ENCODE results near the gene ABHD6.

ABHD6 gene, protein sequence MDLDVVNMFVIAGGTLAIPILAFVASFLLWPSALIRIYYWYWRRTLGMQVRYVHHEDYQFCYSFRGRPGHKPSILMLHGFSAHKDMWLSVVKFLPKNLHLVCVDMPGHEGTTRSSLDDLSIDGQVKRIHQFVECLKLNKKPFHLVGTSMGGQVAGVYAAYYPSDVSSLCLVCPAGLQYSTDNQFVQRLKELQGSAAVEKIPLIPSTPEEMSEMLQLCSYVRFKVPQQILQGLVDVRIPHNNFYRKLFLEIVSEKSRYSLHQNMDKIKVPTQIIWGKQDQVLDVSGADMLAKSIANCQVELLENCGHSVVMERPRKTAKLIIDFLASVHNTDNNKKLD

GRCh38 chr3:58237238-58237940 lies at the start of gene ABHD6:
Gene ABHD6, plus strand, starts transcription at chr3:58237792. Its CDS starts 18,795 bp downstream, at chr3:58256587.
- H3K9me3 ChIP-seq (replicated peaks in 1 of 11) = no peaks in the 10 kb centered on the region
- peak within 1 kb of the TSS; percentile 85 to 99 (median 97) for H3K4me2 ChIP-seq
- no peaks in the 10 kb centered on the region for H3K36me3 ChIP-seq
- no peak for TF ChIP-seq Cebpa-rat (IDR thresholded peaks at IDR 0.05)
- H3K9ac ChIP-seq = peak within 1 kb of the TSS; percentile 69 to 83 (median 80)
- H3K4me3 ChIP-seq = peak within 1 kb of the TSS; percentile 69 to 97 (median 90)
- H3K27ac ChIP-seq = peak within 1 kb of the TSS; percentile 48 to 73 (median 67); a peak in 21 of 22 replicates
- peaks cover 0 to 21% (median 10%) of the 10 kb centered on the region in 11 experiments; a peak in 9 of 22 replicates for H4K20me1 ChIP-seq
- peaks cover 19 to 24% (median 21%) of the 10 kb centered on the region in 10 experiments for H3K4me1 ChIP-seq
- 0 out of 22 replicates have a peak, but pooled peaks cover 0 to 3% (median 0%) of the 10 kb centered on the region in 11 experiments for H3K27me3 ChIP-seq

DNA sequence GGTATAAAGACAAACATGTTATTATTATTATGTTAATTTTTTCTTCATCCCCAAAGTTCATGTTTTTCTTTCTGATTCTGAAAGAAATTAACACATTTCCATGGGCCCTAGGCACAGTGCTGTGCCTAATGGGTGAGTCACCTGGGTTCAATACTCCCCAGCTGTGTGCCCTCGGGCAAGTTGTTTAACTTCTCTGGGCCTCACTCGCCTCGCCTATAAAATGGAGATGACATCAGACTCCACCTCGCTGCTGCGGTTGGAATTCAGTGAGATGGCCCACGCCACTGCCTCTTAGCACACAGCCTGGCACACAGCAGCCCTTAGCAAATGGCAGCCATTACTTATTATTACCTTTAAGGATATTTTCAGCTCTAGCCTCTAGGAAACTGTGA lies 49.4 kb upstream of the ABHD6 start:
- no peaks in the 10 kb centered on the region for H3K27me3 ChIP-seq
- H3K4me2 ChIP-seq = no peak overlapping the region
- no peak overlapping the region for H3K9ac ChIP-seq

DNA sequence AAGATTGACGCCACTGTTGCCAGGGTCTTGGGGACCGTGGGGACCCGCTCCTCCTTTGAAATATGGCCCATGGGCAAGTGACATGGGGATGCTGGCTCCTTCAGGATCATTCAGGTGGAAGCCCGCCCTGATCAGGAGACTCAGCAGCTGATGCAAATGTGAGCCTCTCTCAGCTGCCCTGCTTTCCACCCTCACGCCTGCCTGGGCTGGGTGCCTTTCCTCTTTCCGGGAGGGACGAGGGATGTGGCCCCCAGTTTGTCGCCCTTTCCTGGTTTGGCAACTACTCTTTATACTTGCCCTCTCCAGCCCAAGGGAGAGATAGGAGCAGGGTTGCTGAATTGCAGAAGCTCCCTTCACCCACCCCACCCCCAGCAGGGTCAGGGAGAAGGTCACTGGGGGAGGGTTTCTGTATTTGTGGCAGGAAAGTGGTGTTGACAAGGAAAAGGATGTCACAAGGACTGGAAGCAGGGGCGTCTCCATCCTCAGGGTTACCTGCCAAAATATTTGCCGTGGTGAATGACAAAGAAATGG lies 48.6 kb upstream of the ABHD6 start:
- Histone ChIP-seq H3K27ac (no peak overlapping the region), H4K20me1 (no peaks in the 10 kb centered on the region), H3K4me3 (no peak overlapping the region), H3K36me3 (no peaks in the 10 kb centered on the region), H3K27me3 (no peaks in the 10 kb centered on the region), H3K4me1 (peaks cover 0 to 8% (median 0%) of the 10 kb centered on the region in 10 experiments; a peak in 3 of 20 replicates), H3K9ac (no peak overlapping the region), H3K9me3 (replicated peaks in 1 of 11) (peaks cover 0 to 4% (median 2%) of the 10 kb centered on the region in 11 experiments; a peak in 9 of 22 replicates), H3K4me2 (0 out of 22 replicates have a peak overlapping the region, but pooled peaks of 1 of the 11 experiments have one; percentile 22)
- TF ChIP-seq Cebpa-rat (IDR thresholded peaks at IDR 0.05) = no peak

More for the DNA sequence above, 49.4 kb upstream of the ABHD6 start:
- H3K9me3 ChIP-seq (replicated peaks in 1 of 11) = no peaks in the 10 kb centered on the region
- TF ChIP-seq Cebpa-rat (IDR thresholded peaks at IDR 0.05) = no peak
- peaks cover 0 to 8% (median 0%) of the 10 kb centered on the region in 10 experiments; a peak in 5 of 20 replicates for H3K4me1 ChIP-seq
- H4K20me1 ChIP-seq = no peaks in the 10 kb centered on the region
- H3K27ac ChIP-seq = no peak overlapping the region
- H3K4me3 ChIP-seq = no peak overlapping the region
- no peaks in the 10 kb centered on the region for H3K36me3 ChIP-seq

- no peak overlapping the region for H3K27ac ChIP-seq
- peaks cover 0 to 8% (median 0%) of the 10 kb centered on the region in 10 experiments; a peak in 3 of 20 replicates for H3K4me1 ChIP-seq
- TF ChIP-seq Cebpa-rat (IDR thresholded peaks at IDR 0.05) = no peak
- no peak overlapping the region for H3K4me2 ChIP-seq
- no peak overlapping the region for H3K9ac ChIP-seq
- no peaks in the 10 kb centered on the region for H3K27me3 ChIP-seq
- no peak overlapping the region for H3K4me3 ChIP-seq
- H3K9me3 ChIP-seq (replicated peaks in 1 of 11) = peaks cover 0 to 11% (median 9%) of the 10 kb centered on the region in 11 experiments; a peak in 15 of 22 replicates
- no peaks in the 10 kb centered on the region for H3K36me3 ChIP-seq
- H4K20me1 ChIP-seq = no peaks in the 10 kb centered on the region
Observed at GRCh38 chr3:58189691-58190090, 47.9 kb upstream of the ABHD6 start.

DNA sequence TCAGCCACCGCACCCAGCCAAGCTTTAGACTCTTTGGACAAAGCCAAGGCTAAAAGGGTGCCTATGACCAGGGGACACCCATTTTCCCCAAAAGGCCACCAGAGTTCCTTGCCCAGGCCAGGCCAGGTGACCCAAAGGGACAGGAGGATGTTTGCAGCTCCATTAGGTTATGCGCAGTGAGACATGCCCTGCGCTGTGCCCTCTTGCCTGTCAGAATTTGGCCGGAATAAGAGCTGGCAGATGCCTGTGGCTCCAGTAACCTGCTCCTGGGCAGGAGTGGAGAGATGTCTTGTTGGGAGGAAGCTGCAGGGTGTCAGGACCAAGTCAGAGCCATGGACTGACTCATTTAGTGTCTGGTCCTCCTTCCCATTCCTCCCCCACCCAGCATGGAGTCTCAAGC lies 47.3 kb upstream of the ABHD6 start:
- Histone ChIP-seq H3K27me3 (no peaks in the 10 kb centered on the region), H3K4me1 (peaks cover 0 to 8% (median 0%) of the 10 kb centered on the region in 10 experiments; a peak in 3 of 20 replicates), H3K4me2 (no peak overlapping the region), H3K27ac (no peak overlapping the region), H3K9ac (no peak overlapping the region), H3K4me3 (no peak overlapping the region), H4K20me1 (no peaks in the 10 kb centered on the region), H3K9me3 (replicated peaks in 1 of 11) (peaks cover 0 to 17% (median 15%) of the 10 kb centered on the region in 11 experiments; a peak in 15 of 22 replicates), H3K36me3 (no peaks in the 10 kb centered on the region)
- no peak for TF ChIP-seq Cebpa-rat (IDR thresholded peaks at IDR 0.05)

- Histone ChIP-seq H3K27ac (no peak overlapping the region), H3K4me2 (no peak overlapping the region), H4K20me1 (no peaks in the 10 kb centered on the region), H3K9me3 (replicated peaks in 1 of 11) (peaks cover 0 to 23% (median 20%) of the 10 kb centered on the region in 11 experiments; a peak in 16 of 22 replicates), H3K36me3 (no peaks in the 10 kb centered on the region), H3K4me1 (peaks cover 0 to 8% (median 0%) of the 10 kb centered on the region in 10 experiments; a peak in 3 of 20 replicates), H3K9ac (no peak overlapping the region), H3K4me3 (no peak overlapping the region), H3K27me3 (no peaks in the 10 kb centered on the region)
- TF ChIP-seq Cebpa-rat (IDR thresholded peaks at IDR 0.05) = no peak
Observed at GRCh38 chr3:58190882-58191281, 46.7 kb upstream of the ABHD6 start.

DNA sequence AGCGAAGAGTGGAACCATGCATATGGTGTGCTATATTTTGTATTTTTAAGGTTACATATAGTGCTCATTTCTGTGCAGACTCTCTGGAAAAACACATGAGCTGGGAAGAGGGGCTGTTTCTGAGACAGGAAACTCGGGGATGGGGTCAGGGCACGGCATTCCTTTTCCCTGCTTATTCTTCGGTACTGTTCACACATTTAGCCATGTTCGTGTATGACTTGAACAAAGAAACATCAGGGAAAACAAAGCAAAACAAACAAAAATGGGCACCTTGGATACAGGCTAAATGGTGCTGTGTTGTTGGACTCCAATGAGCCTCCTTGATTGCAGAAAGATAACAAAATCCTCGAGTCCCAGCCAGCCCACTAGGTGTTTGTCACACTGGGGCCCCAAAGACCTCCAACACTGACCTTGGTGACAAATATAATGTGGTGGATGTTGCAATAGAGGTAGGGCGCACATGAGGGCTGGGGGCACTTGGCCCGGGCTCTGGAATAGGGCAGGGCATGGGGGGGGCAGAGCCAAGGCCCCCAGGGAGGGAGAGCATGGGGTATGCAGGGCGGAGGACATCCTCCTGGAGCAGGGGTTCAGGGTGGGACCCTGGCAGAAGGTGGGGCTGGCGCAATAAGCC lies 46.1 kb upstream of the ABHD6 start:
- H3K4me2 ChIP-seq = no peak overlapping the region
- no peak overlapping the region for H3K9ac ChIP-seq
- no peak overlapping the region for H3K4me3 ChIP-seq
- no peak overlapping the region for H3K27ac ChIP-seq
- H3K9me3 ChIP-seq (replicated peaks in 1 of 11) = peaks cover 0 to 26% (median 23%) of the 10 kb centered on the region in 11 experiments; a peak in 16 of 22 replicates
- no peaks in the 10 kb centered on the region for H3K36me3 ChIP-seq
- no peak for TF ChIP-seq Cebpa-rat (IDR thresholded peaks at IDR 0.05)
- H3K27me3 ChIP-seq = no peaks in the 10 kb centered on the region
- H4K20me1 ChIP-seq = no peaks in the 10 kb centered on the region
- H3K4me1 ChIP-seq = peaks cover under 1 to 11% (median under 1%) of the 10 kb centered on the region in 10 experiments; a peak in 17 of 20 replicates

DNA sequence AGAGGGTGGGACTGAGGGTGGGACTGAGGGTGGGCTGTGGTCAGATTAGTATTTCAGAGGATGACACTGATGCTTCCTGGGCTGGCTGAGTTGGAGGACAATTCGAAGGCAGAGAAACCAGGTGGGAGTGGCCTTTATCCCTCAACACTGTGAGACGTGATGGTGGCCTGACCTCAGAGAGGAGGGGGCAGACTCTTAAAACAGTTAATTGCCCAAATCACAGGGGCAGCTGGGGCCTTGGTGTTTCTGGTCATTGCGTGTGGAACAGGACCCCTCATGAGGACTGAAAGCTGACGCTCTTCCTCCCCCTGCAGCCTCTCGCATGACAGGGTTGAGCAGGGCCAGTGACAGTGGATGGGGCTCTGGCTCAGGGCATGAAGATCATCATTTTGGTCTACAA lies 45.5 kb upstream of the ABHD6 start:
- Histone ChIP-seq H3K27ac (no peak overlapping the region), H3K4me1 (peaks cover 6 to 17% (median 7%) of the 10 kb centered on the region in 10 experiments)

More for the DNA sequence above, 45.5 kb upstream of the ABHD6 start:
- Histone ChIP-seq H3K9ac (no peak overlapping the region), H3K36me3 (no peaks in the 10 kb centered on the region), H4K20me1 (no peaks in the 10 kb centered on the region), H3K4me3 (no peak overlapping the region), H3K4me2 (no peak overlapping the region), H3K27me3 (no peaks in the 10 kb centered on the region), H3K9me3 (replicated peaks in 1 of 11) (peaks cover 0 to 26% (median 23%) of the 10 kb centered on the region in 11 experiments; a peak in 16 of 22 replicates)
- no peak for TF ChIP-seq Cebpa-rat (IDR thresholded peaks at IDR 0.05)

All from BLaER1 treated with 17β-estradiol and CSF1 and Interleukin-3, amounts not matched to agents 10 nM and 100 nM (cell line).